PFSK-1 (cell line): ENCODE results near the gene SLC41A1.

ENCODE experiments used
- FOXP2 ChIP-seq: optimal IDR thresholded peaks from 2 replicates; pipeline ENCODE3; 2011; ENCODE audit warnings: borderline replicate concordance, control low read depth, inconsistent platforms; ENCODE audit not compliant: insufficient read depth; ENCODE audit errors: extremely low read length, extremely low read depth
- POLR2AphosphoS5 ChIP-seq: IDR thresholded peaks from 2 replicates; pipeline ENCODE4 v1.6.1; 2012; ENCODE audit warnings: low read depth, mild to moderate bottlenecking, control low read depth, low read length, moderate library complexity
- REST ChIP-seq, 2 experiments: IDR thresholded peaks; 2 replicates each; pipeline versions ENCODE4 v1.6.1 to v1.8.0; 2011 to 2012; ENCODE audit warnings: low read depth in 2 of 2, low read length in 2 of 2, control low read depth in 1 of 2, inconsistent platforms in 1 of 2, mild to moderate bottlenecking in 1 of 2, moderate library complexity in 1 of 2; ENCODE audit not compliant: insufficient read depth in 1 of 2
- SIN3A ChIP-seq: IDR thresholded peaks from 2 replicates; pipeline ENCODE4 v1.6.1; 2012; ENCODE audit warnings: mild to moderate bottlenecking, low read length, moderate library complexity, borderline replicate concordance; ENCODE audit not compliant: insufficient read depth
- TAF1 ChIP-seq: IDR thresholded peaks from 2 replicates; pipeline ENCODE4 v1.6.1; 2012; ENCODE audit warnings: low read length, control low read depth, borderline replicate concordance; ENCODE audit not compliant: insufficient read depth

The SLC41A1 gene

DNA sequence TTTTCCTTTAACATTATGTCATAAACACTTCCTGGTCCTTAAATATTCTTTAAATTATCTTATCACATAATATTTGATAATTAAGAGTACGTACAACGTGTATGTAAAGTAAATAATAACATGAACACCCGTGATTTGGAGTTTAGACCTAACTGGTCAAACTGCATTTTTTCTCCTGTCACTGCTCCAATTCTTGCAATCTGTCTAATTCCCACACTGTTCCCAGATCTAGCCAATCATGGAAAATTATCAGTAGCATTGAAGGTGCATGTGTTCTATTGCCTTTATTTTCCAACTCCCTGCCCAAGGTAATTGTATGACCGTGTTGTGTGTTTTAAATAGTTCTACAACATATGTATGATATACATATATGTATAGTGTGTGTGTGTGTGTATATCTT, 39.0 kb upstream of the SLC41A1 start:
- no peak for TF ChIP-seq REST (IDR thresholded peaks at IDR 0.05; ENCODE audit: insufficient read depth in 1 of 2, low read depth in 2 of 2, low read length in 2 of 2)
- TF ChIP-seq FOXP2, result no peak
- no peak for TF ChIP-seq SIN3A
- TF ChIP-seq POLR2AphosphoS5, result no peak
- TF ChIP-seq TAF1, result no peak

DNA sequence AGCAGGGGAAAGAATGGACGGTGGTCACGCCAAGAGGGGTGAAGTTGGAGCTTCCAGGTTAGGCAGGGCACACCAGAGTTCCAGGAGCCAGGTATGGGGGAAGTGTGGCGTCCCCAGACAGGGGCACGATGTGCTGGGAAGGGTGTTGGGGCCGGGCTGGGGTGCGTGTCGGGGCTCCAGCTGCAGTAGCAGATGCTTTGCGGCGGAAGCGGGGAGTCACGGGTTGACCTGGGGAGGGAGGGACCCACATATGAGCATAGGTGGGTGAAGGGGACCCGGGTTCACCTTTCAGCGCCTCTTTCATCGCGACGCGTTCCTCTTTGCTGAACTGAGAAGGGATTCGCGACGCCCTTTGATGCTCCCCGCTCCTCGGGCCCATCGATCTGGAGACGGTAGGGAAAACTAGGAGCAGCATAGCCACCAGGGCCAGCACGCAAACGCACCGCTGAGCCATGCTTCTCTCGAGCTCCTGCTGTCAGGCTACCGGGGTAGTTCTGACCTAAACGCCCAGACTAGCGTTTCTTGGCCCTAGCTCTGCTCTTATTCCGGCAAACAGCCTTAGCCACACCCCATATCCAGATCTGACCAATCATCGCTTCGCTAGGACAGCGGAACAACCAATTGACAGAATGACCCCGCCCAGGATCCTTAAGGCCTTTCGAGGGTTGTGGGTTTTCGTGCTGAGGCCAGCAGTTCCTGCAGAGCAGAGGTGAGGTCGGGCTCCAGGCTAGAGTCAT, 36.8 kb upstream of the SLC41A1 start, which contains the start of gene PM20D1:
TSS of gene PM20D1 (minus strand) at position 514 of the 737 bp plus-strand sequence. CDS start at position 454, 60 bp downstream.
- TF ChIP-seq POLR2AphosphoS5 (no peak), TAF1 (no peak), REST (IDR thresholded peaks at IDR 0.05; ENCODE audit: insufficient read depth in 1 of 2, low read depth in 2 of 2, low read length in 2 of 2) (no peak), FOXP2 (no peak), SIN3A (no peak)

DNA sequence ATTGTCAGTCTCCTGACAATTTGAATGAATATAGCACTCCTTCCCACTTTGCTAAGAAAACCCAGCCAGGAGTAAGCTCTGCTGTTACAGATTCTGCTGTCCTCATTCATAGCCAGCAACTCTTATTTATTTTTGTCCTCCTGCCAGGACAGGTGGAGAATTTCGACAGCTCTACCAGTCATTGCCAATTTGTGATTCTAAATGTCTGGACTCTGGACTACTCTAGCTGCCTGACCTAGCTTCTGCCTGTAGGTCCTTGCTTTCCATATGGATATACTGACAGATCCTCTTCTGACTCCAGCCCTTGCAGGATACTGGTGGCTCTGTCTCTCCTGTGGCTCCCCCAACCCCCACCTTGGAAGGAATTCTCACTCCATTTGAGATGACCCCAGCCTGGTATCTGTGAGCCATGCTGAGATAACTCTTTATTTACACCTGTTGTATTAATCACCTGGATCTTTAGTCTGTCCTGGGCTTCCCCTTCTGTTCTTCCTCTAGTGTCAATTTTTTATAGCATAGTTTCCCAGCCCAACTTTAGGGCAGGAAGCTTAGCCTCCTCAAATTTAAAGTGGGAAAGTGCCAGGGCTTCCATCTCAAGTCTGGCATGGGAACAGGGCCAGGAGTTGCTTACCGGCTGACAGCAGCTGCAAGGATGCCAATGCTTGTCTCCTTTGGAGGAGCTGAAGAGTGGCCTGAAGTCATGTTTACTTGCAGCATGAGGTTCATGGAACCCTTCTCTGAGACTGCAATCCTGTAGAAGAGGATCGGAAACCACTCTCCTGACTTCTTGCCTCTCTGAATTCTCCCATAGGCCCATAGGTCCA, 30.2 kb upstream of the SLC41A1 start:
- no peak for TF ChIP-seq SIN3A

- TF ChIP-seq POLR2AphosphoS5, result no peak
- no peak for TF ChIP-seq FOXP2
- no peak for TF ChIP-seq SIN3A
- TF ChIP-seq TAF1, result no peak
- TF ChIP-seq REST (IDR thresholded peaks at IDR 0.05; ENCODE audit: insufficient read depth in 1 of 2, low read depth in 2 of 2, low read length in 2 of 2), result no peak
Observed at GRCh38 chr1:205842229-205842628, 29.2 kb upstream of the SLC41A1 start.

GRCh38 chr1:205840146-205840923, 27.3 kb upstream of the SLC41A1 start:
- no peak for TF ChIP-seq POLR2AphosphoS5
- TF ChIP-seq FOXP2, result no peak
- TF ChIP-seq TAF1, result no peak
- no peak for TF ChIP-seq SIN3A
- no peak for TF ChIP-seq REST (IDR thresholded peaks at IDR 0.05; ENCODE audit: insufficient read depth in 1 of 2, low read depth in 2 of 2, low read length in 2 of 2)
